ENCODE measurements around the gene UCHL1. TPM values are rescaled to one million over a fixed set of nuclear protein-coding genes. Genes with fewer than 3 reads are reported as not detected.

Gene UCHL1
- total and polyA plus RNA-seq, 2 of the 13 experiments (the other 11 are each of a cell fraction or from before 2014, with no cell fraction given), result not detected

DNA sequence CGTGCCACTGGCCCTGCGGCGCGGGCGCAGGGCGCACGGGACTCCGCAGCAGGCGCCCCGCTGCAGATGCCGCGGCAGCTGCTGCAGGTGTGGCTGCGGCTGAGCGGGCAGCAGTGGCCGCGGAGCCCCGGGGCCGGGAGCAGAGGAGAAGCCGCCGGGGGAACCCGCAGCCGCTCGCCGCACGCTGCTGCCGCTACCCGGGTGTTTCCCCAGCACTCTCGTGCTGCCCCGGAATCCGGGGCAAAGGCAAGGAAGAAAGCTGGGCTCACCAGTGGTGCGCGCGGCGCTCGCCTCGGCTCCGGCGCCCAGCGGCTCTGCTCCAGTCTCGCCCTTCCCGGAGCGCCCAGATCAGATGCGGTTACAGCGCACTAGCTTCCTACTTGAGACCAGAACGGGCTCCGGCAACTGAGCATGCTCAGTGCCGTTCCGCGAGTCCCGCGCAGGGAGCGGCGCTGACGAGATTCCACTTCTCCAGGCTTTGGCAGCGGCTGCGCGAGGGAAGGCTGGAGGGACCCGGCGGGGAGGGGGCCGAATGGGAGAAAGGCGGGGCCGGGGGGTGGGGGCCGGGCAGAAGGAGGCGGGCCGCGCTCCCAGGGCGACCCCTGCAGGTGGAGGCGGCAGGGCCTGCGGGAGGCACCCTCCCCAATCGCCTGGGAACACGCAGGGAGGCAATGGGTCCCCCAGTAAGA, 42.4 kb upstream of the UCHL1 start, which contains the start of gene APBB2 (continued):
- peak; percentile 85 for TF ChIP-seq MIXL1 (CRISPR knock-in tag; IDR thresholded peaks at IDR 0.05)
- TF ChIP-seq CBFB (CRISPR knock-in tag; IDR thresholded peaks at IDR 0.05), result peak; percentile 43; the same call in 1 of the 2 replicates
- TF ChIP-seq ZNF775 (CRISPR knock-in tag; IDR thresholded peaks at IDR 0.05; ENCODE audit: borderline replicate concordance), result no peak
- no peak for TF ChIP-seq ZNF639 (CRISPR knock-in tag; conservative IDR thresholded peaks at IDR 0.05)
- TF ChIP-seq TRIM24 (CRISPR knock-in tag; IDR thresholded peaks at IDR 0.05), result no peak
- no peak for TF ChIP-seq STAT5B (CRISPR knock-in tag; IDR thresholded peaks at IDR 0.05)
- TF ChIP-seq RBM39 (IDR thresholded peaks at IDR 0.05; ENCODE audit: low read depth, low read length, poor library complexity, severe bottlenecking), result peak; percentile 62
- no peak for TF ChIP-seq PAF1 (CRISPR knock-in tag; IDR thresholded peaks at IDR 0.05)
- TF ChIP-seq NPAS2 (CRISPR knock-in tag; IDR thresholded peaks at IDR 0.05; ENCODE audit: borderline replicate concordance), result no peak
- TF ChIP-seq MIER3 (CRISPR knock-in tag; IDR thresholded peaks at IDR 0.05; ENCODE audit: borderline replicate concordance), result peak; percentile 72; the same call in 1 of the 2 replicates
- TF ChIP-seq ZNF496 (CRISPR knock-in tag; IDR thresholded peaks at IDR 0.05; ENCODE audit: insufficient replicate concordance), result no peak
- TF ChIP-seq TIGD3 (CRISPR knock-in tag; IDR thresholded peaks at IDR 0.05; ENCODE audit: borderline replicate concordance), result no peak
- TF ChIP-seq ZNF572 (CRISPR knock-in tag; IDR thresholded peaks at IDR 0.05), result no peak
- no peak for TF ChIP-seq HMGA1 (CRISPR knock-in tag; conservative IDR thresholded peaks at IDR 0.05)
- TF ChIP-seq ZSCAN29 (CRISPR knock-in tag; conservative IDR thresholded peaks at IDR 0.05), result no peak
- no peak for TF ChIP-seq FOXO4 (CRISPR knock-in tag; conservative IDR thresholded peaks at IDR 0.05)
- TF ChIP-seq SP1 (IDR thresholded peaks at IDR 0.05), result no peak
- no peak; the same call in 1 of the 2 replicates for TF ChIP-seq SP1 (CRISPR knock-in tag; IDR thresholded peaks at IDR 0.05)
- no peak for TF ChIP-seq ZNF580 (CRISPR knock-in tag; IDR thresholded peaks at IDR 0.05; ENCODE audit: borderline replicate concordance, low read depth)
- TF ChIP-seq ZNF264 (CRISPR knock-in tag; IDR thresholded peaks at IDR 0.05), result no peak
- no peak for TF ChIP-seq ZNF326 (CRISPR knock-in tag; IDR thresholded peaks at IDR 0.05; ENCODE audit: borderline replicate concordance)
- TF ChIP-seq DDIT3 (CRISPR knock-in tag; IDR thresholded peaks at IDR 0.05), result no peak
- TF ChIP-seq MXD4 (CRISPR knock-in tag; IDR thresholded peaks at IDR 0.05), result no peak
- no peak for TF ChIP-seq ZNF577 (CRISPR knock-in tag; IDR thresholded peaks at IDR 0.05; ENCODE audit: borderline replicate concordance, low read depth)
- TF ChIP-seq ELF3 (CRISPR knock-in tag; IDR thresholded peaks at IDR 0.05), result peak; percentile 47; the same call in 1 of the 2 replicates
- TF ChIP-seq SRSF9 (IDR thresholded peaks at IDR 0.05; ENCODE audit: borderline replicate concordance, insufficient read depth, low read depth, low read length, poor library complexity, severe bottlenecking), result no peak
- no peak for TF ChIP-seq NR2F1 (CRISPR knock-in tag; IDR thresholded peaks at IDR 0.05)
